Thoracic aorta (tissue), 2 donors: ENCODE data around the gene C20orf202. TPM values are rescaled to one million over a fixed set of nuclear protein-coding genes. Genes with fewer than 3 reads are reported as not detected.

Source experiments
- ATAC-seq: fragments of 150-250 bp; one replicate; pipeline ENCODE4 v1.8.0; 2017; ENCODE audit warnings: low read depth; ENCODE audit not compliant: insufficient number of reproducible peaks, low FRiP score
- DNase-seq: peaks from one replicate; pipeline ENCODE4 v3.0.0-alpha.2; 2020; ENCODE audit warnings: low spot score
- H3K27ac ChIP-seq, 2 donors: fragments of 200-600 bp; sonication (generic); 1 replicate in 1 of 2; 2 replicates in 1 of 2; pipeline ENCODE4 v1.5.1; 2016; ENCODE audit warnings: mild to moderate bottlenecking in 2 of 2, moderate library complexity in 2 of 2
- H3K27me3 ChIP-seq: fragments of 200-600 bp; sonication (generic); replicated peaks from 2 replicates; pipeline ENCODE4 v1.6.0; 2016; ENCODE audit warnings: mild to moderate bottlenecking; ENCODE audit not compliant: insufficient read depth
- H3K36me3 ChIP-seq: fragments of 200-600 bp; sonication (generic); one replicate; pipeline ENCODE4 v1.5.1; 2016
- H3K4me1 ChIP-seq, 2 donors: fragments of 200-600 bp; sonication (generic); 1 replicate in 1 of 2; 2 replicates in 1 of 2; pipeline versions ENCODE4 v1.5.1 to v1.6.0; 2016; ENCODE audit warnings: low read depth in 2 of 2, mild to moderate bottlenecking in 1 of 2; ENCODE audit not compliant: control insufficient read depth in 1 of 2
- H3K4me3 ChIP-seq: fragments of 200-600 bp; sonication (generic); 2 replicates; pipeline ENCODE4 v1.5.1; 2016; ENCODE audit warnings: mild to moderate bottlenecking
- H3K9me3 ChIP-seq: fragments of 200-600 bp; sonication (generic); 2 replicates; pipeline ENCODE4 v1.5.1; 2016
- CTCF ChIP-seq: fragments of 200-600 bp; sonication (generic); IDR thresholded peaks from one replicate; pipeline ENCODE4 v1.5.1; 2019; ENCODE audit warnings: antibody characterized with exemption
- total RNA-seq, 2 donors: library from RNA; depleted of rRNA; stranded (reverse); fragments of >200 nt; gene quantifications; one replicate each; pipeline versions ENCODE4 v1.1.0 to v1.2.3, GENCODE V29; 2016

C20orf202 gene
- total RNA-seq, 2 donors from 2014 or later: 1.7 TPM; not detected in 1

DNA sequence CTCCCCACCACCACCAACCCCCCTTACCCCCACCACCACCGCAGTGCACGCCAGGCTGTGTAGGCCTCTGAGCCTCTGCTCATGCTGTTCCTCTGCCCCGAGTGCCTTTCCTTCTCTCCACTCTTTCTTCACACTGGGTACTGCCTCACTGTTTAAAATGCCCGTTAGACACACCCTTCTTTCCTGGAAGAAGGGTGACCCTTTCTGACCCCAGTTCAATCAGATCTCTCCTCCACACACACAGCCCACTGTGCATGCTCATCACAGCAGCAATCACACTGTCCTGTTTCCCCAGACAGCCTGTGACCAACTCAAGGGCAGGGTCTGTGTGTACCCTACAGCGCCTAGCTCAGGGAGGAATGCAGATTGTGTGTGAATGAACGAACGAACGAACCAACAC, 28.5 kb upstream of the C20orf202 start:
- ATAC-seq (no peak), DNase-seq (no peak)
- Histone ChIP-seq H3K4me3 (no peak overlapping the region), H3K27me3 (no peaks in the 10 kb centered on the region), H3K36me3 (peaks cover 21% of the 10 kb centered on the region), H3K4me1 (no peaks in the 10 kb centered on the region), H3K27ac (no peak overlapping the region), H3K9me3 (no peaks in the 10 kb centered on the region)
- TF ChIP-seq CTCF: no peak

- Histone ChIP-seq H3K27me3 (no peaks in the 10 kb centered on the region), H3K9me3 (no peaks in the 10 kb centered on the region), H3K4me1 (no peaks in the 10 kb centered on the region), H3K4me3 (no peak overlapping the region), H3K27ac (no peak overlapping the region), H3K36me3 (no peaks in the 10 kb centered on the region)
- ATAC-seq (no peak), DNase-seq (no peak)
- TF ChIP-seq CTCF: no peak
These were observed 25.6 kb upstream of the C20orf202 start for GRCh38 chr20:1177680-1178079.

DNA sequence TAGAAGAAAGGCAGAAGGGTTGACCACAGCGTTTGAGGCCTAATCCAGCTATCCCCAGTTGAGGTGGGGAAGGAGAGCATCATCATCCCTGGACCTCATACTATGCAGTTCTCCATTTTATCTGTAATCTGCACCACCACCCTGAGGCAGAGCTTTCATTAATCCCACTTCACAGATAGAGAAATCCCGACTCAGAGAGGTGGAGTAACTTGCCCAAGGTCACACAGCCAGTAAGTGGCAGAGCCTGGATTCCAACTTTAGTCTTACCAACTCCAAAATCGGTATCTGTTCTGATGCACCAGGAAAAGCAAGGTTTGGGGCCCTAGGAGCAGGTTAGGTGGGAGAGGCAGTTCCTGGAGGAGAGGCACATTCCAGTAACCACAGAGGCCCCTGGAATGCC, 25.2 kb upstream of the C20orf202 start:
- H3K27me3 ChIP-seq: no peaks in the 10 kb centered on the region
- no peak for TF ChIP-seq CTCF
- H3K9me3 ChIP-seq: no peaks in the 10 kb centered on the region
- H3K4me1 ChIP-seq: no peaks in the 10 kb centered on the region
- DNase-seq (no peak), ATAC-seq (no peak)
- H3K36me3 ChIP-seq: no peaks in the 10 kb centered on the region
- no peak overlapping the region for H3K4me3 ChIP-seq
- no peak overlapping the region for H3K27ac ChIP-seq

DNA sequence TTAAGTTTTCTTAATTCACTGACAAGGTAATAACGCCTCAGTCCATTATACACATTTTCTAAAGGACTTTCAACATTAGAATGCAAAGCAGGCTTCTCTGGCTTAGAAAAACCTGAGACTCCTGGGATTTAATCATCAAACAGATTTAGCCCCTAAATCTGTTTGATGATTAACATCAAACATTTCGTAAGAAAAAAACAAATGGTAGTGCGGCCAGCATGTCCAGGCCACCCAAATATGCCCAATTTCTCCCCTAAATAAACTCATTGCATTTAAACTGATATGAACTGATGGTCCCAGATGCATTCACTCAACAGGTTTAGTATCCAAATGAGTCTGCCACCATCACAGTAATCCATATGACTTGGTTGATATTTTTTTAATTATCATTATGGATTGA, 24.6 kb upstream of the C20orf202 start:
- no peaks in the 10 kb centered on the region for H3K27me3 ChIP-seq
- no peak for ATAC-seq
- no peak overlapping the region for H3K4me3 ChIP-seq
- no peaks in the 10 kb centered on the region for H3K9me3 ChIP-seq
- H3K36me3 ChIP-seq: no peaks in the 10 kb centered on the region
- no peaks in the 10 kb centered on the region for H3K4me1 ChIP-seq
- no peak for DNase-seq
- no peak for TF ChIP-seq CTCF
- no peak overlapping the region for H3K27ac ChIP-seq

DNA sequence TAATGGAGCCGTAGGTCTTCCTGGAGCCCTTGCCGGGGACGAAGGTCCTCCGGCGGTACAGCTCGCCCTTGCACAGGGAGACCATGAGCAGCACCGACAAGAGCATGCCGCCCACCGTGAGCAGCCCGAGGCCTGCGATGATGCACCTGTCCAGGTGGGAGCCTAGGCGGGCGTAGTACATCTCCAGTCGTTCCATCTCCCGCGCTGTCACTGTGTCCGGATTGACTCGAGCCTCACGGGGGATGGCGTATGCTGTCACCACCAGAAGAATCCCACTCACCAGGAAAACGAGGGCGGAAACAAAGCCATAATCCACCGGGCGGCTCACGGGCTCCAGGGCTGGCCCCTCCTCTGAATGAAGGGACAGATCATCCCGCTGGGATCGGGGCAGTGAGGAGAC, 22.3 kb upstream of the C20orf202 start:
- no peak overlapping the region for H3K27ac ChIP-seq
- no peak for TF ChIP-seq CTCF
- DNase-seq: no peak
- H3K9me3 ChIP-seq: no peaks in the 10 kb centered on the region
- no peaks in the 10 kb centered on the region for H3K36me3 ChIP-seq
- no peak for ATAC-seq
- H3K27me3 ChIP-seq: no peaks in the 10 kb centered on the region
- no peak overlapping the region for H3K4me3 ChIP-seq
- H3K4me1 ChIP-seq: no peaks in the 10 kb centered on the region
